HG02973 (cell line): ENCODE data around the gene GLG1.

Experiments
- ATAC-seq: cut with Tn5 transposase; IDR thresholded peaks from one replicate; pipeline ENCODE4 v1.9.1; 2021; ENCODE audit warnings: moderate library complexity; ENCODE audit not compliant: unreplicated experiment

GLG1 gene

DNA sequence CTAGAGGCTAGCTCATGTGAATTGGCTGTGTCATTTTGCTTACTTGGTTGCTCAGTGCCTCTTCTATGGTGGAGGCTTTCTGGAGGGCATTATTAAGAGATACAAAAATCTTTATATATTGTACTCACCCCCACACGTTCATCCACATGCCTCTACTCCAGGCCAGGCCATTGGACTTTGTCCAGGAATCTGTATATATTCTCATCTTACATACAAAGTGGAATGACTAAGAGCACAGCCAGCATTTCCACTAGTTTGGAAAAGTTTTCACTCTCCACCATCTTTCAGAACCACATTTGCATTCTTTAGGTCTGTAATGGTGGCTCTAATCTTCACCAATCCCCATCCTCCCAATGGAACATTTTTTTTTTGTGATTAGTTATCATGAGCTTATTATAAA lies 4.8 kb upstream of the GLG1 start:
- ATAC-seq: no peak

DNA sequence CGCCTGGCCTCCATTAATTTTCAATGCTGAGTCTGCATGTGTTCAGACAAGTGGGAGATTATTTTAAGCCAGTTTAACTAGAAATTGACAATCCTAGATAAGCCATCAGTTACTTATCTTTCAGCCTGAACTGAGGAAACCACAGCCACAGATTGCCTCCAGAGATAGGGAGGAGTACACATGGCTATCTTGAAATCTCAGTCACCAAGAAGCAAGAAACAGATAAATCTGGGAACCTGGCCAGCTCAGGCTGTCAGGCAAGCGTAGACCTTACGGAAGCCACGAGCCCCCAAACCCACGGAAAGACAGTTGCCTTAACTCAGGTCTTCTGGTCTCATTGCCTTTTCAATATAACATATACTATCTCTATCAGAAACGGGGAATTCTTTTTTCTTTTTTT lies 2.0 kb upstream of the GLG1 start:
- ATAC-seq: no peak

DNA sequence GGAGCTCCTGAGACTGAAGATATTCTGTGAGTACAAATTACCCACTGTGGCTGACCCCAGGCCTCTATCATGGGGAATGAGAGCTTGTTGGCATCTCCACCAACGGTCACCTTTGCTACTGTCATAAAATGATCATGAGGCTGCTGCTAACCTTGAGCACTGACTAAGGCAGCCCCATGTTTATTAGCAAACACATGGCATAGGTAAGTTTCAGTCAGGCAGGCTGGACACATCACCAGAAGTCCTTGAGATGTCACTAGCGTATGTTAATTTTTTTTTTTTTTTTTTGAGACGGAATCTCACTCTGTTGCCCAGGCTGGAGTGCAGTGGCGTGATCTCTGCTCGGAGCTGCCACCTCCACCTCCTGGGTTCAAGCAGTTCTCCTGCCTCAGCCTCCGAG lies 1.5 kb upstream of the GLG1 start:
- ATAC-seq: no peak

DNA sequence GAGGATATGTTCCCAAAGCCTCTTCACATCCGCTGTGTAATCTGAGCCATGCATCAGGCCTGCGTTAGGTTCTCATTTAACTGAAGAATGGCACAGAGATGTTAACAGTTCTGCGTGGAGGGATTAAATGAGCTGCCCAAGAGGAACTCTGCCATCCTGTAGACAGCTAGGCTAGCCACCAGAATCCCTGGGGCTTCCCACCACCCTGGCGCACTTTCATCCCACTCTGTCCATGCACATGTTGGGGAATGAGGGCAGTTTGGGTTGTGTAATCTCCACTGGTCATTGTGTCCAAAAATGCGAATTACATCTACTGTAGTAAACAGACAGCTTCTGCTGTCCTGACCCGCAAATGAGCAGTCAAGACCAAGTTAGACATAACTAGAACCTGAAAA lies 1.0 kb upstream of the GLG1 start:
- ATAC-seq: no peak

DNA sequence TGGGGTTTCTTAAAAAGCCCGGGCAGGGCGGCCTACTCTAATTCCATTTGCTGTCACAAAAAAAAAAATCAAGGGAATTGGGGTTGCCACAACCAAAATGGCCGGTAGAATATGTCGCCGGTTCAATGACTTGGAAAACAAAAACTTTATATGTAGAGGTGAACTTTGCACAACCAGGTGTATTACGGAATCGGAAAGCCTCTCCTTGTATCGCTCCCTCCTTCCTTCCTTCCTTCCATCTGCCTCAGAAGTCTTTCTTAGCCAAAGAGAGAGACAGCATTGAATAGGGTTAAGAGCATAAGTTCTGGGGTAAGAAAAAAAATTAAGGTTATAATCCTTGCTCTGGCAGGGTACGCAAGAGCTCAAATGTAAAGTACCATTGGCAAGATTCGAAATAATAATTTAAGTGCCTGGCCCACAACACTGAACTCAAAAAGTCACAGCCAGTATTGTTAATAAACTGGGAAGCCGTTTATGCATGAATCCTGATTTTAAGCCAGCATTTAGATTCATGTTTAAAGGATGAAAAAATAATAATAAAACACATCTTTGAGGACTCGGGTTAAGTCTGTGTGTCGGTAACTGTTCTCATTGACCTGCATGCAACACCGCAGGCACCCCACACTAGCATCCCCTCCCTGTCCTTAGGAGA lies 522 bp upstream of the GLG1 start:
- ATAC-seq: no peak

DNA sequence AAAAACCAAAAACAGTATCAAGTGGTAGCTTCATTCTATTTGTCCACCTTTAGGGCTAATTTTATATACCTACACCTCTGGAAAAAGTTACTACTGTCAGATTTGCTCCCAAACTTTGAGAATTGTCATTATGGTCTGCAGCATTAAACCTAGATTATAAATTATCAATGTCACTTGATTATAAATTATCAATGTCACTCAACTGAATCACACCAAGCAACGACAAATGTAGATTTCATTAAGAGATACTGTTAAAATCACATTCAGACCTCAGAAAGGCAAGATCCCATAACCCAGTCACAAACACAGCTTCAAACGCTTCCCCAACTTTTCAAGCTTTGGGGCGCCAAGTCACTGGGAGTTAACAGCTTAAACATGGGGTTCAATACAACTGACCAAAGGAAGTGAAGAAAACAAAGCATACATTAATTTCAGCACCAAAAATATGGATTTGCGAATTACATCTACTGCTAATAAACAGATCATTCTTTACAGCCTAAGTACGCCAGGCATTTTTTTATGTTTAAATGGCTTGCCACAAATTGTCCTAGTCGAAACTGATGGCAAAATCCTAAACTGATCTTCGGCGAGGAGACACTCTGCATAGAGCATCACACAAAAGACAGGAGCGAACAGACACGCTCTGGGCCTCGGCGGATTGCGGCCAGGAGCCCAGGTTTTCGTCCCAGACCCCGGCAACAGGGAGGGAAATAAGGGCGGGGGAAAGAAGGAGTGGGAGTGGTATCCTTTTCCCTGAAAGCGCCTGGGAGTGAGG lies 981 bp downstream of the GLG1 start:
- ATAC-seq: no peak

DNA sequence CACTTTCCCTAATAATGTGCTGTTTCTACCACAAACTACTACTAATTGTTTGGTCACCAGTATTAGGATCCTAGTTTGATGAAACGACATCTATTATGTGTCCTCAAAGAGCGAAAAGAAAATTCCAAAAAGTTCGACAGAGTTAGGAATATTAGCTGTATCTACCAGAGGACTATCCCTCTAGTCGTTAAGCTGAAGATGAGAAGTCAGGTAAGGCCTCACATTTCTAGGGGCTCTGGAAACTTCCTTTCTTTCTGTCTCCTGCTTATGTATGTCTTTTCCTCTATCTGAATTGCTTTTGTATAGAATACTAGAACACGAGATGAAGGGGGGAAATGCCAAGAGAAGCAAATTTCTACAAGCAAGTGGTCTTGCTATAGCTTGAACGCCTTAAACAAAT lies 1.6 kb downstream of the GLG1 start:
- no peak for ATAC-seq

DNA sequence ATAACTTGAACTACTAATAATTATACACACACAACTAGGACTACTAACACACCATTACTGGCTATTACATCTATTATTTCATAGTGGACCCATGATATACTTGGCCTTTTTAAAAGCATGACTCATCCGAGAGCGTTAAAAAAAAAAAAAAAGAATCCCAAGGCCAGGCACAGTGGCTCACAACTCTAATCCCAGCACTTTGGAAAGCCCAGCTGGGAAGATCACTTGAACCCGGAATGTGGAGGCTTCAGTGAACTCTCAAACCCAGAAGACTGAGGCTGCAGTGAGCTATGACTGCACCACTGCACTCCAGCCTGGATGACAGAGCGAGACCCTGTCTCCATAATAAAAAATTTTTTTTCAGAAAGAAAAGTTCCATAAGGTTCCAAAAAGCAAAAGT lies 3.1 kb downstream of the GLG1 start:
- no peak for ATAC-seq

DNA sequence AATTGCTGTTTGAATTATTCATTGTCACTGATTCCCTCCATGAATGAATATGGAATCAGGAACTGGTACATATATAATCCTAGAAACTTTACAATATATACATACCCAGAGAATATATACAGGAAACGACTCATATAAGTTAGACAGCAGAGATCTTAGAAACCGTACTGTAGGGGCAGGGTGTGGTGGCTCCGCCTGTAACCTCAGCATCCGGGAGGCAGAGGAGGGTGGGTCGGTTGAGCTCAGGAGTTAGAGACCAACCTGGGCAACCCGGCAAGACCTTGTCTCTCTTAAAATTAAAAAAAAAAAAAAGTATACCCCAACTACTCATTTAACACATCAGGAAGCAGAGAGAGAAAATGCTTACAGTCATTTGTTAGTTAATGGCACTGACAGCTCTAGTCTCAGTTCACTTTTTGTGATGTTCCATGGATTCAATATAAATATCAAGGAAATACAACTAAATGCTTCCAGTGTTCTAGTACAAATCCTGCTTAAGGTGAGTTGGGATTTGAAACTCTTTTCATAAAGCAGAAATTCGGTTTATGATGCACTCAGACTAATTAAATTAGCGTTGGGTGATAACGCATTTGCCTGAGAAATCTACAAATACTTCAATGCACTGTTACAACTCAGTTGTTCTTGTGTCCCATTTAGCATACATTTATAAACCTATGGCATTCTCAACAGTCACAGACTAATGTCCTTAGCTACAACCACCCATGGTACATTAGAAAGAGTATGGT lies 5.6 kb downstream of the GLG1 start:
- ATAC-seq: peak; percentile 74

DNA sequence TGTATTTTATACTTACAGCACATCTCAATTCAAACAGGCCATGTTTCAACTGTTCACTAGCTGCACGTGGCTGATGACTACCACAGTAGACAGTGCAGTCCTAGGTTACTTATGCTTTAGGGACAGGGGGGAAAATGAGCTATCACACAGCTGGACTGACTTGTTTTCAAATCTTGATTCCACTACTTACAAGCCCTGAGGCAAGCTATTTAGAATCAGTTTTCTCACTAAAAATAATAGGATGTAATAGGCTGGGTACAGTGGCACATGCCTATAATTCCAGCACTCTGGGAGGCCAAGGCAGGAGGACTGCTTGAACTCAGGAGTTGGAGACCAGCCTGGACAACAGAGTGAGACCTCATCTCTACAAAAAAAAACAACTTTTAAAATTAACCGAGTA lies 10.3 kb downstream of the GLG1 start:
- ATAC-seq: no peak

DNA sequence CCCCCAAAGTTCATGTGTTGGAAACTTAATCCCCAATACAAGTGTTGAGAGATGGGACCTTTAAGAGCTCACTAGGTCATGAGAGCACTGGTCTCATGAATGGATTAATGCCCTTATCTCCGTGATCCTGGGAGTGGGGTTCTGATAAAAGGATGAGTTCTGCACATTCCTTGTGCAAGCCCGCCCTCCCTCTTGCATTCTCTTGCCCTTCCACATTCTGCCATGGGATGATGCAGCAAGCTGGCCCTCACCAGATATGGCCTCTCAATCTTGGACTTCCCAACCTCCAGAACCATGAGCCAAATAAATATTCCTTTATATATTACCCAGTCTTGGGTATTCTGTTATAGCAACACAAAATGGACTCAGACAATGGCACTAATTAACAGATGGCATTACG lies 14.1 kb downstream of the GLG1 start:
- no peak for ATAC-seq

DNA sequence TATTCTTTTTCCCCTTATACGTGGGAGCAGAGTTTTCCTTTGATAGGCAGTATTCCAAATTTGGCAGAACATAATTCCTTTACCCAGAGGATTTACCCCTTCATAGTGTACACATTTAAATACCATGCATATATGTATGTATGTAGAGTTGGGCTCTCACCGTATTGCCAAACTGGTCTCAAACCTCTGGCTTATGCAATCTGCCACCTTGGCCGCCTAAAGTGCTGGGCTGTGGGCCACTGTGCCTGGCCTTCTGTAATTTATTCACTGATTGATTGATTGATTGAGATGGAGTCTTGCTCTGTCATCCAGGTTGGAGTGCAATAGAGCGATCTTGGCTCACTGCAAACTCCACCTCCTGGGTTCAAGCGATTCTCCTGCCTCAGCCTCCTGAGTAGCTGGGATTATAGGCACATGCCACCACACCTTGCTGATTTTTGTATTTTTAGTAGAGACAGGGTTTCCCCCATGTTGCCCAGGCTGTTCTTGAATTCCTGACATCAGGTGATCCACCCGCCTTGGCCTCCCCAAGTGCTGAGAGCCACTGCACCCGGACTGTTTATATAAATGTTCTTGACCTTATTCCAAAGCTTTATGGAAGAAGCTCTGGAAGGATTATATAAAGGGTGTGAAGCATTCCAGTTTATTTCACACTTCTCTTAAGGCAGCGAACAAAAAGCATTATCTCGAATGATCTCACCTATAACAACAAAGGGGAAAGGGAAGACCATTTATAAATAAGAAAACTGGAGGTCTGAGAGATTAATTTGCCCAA lies 14.9 kb downstream of the GLG1 start:
- no peak for ATAC-seq

DNA sequence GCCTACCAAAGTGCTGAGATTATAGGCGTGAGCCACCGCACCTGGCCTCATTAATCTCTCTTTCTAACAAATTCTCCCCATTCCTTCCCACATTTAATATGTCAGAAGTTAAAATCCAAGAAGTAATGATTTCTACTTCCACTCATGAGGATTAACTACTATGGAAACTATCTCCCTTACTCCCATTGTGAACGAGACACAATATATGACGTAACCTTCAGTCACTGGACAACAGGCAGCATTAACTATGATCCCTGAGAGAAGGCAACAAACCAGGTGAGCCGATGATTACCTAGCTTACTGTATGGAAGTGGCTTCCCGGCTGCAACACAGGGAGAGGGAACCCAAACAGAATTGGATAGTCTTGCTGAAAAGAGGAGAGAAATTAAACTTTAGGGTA lies 20.0 kb downstream of the GLG1 start:
- no peak for ATAC-seq

DNA sequence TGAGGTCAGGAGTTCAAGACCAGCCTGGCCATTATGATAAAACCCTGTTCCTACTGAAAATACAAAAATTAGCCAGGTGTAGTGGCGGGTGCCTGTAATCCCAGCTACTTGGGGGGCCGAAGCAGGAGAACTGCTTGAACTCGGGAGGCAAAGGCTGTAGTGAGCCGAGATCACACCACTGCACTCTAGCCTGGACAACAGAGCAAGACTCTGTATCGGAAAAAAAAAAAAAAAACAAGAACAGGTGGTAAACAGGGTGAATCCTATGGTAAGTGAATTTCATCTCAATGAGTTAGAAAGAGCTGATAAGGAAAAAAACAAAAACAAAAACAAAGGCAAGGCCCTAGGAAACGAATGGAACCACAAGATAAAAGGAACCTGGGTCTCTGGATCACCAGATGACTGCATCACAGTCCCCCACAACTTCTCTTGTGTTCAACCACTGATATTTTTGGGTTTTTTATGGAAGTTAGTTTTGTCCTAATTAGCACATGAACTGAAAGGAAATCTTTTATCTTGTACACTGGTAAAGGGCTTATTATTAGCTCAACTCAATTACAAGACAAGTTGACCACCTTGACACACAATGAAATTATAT lies 21.0 kb downstream of the GLG1 start:
- no peak for ATAC-seq

DNA sequence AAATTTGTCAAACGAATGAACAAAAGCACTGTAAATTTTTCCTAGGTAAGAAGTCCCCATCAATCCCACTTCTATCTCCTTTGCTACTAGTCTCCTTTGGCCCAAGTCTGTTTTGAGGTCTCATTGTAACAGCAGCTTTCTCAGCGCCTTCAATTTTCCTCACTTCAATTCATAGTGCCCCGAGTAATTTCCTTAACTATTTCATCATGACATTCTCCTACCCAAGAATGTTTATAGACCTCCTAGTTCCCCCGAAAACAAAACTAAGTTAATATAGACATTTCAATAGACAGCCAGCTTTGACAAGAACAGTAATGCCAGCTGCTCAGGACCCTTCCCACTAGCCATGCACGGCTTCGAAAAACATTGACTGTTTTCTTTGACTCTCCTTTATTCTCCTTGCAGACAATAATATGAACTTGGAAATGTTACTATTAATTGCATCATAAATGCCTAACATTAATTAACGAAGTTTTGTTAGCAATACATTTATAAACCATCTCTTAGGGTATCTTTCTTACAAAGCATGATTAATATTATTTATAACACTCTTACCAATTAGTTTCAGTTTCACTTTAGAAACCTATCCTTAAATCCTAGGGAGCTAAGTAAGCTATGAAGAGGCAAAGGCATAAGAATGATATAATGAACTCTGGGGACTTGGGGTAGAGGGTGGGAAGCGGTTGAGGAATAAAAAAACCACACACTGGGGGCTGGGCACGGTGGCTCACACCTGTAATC lies 22.8 kb downstream of the GLG1 start:
- no peak for ATAC-seq

DNA sequence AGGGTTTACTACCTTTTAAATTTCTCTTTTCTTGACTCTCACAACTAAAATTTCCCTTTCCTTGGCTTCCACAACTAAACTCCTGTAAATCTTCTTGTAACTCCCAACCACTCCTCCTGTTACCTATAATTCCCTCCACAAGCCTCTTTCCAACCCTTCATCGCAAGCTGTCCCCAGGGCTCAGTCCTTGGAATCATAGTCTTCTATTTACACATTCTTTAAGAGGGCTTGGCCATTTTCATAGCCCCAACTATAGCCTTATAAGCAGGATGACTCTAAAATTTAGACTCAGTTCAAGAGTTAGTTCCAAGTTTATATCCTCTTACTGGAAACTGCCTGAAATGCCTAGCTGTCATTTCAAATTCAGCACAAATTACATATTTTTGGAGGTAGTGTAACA lies 23.9 kb downstream of the GLG1 start:
- no peak for ATAC-seq

DNA sequence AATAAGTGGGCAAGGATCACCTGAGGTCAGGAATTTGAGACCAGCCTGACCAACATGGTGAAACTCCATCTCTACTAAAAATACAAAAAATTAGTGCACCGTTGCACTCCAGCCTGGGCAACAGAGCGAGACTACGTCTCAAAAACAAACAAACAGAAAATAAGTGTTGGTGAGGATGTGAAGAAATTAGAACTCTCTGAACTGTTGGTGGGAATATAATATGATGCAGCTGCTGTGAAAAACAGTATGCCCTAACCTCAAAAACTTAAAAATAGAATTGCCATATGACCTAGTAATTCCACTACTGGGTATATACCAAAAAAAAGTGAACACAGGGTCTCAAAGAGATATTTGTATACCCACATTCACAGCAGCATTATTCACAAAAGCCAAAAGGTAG lies 26.1 kb downstream of the GLG1 start:
- no peak for ATAC-seq

DNA sequence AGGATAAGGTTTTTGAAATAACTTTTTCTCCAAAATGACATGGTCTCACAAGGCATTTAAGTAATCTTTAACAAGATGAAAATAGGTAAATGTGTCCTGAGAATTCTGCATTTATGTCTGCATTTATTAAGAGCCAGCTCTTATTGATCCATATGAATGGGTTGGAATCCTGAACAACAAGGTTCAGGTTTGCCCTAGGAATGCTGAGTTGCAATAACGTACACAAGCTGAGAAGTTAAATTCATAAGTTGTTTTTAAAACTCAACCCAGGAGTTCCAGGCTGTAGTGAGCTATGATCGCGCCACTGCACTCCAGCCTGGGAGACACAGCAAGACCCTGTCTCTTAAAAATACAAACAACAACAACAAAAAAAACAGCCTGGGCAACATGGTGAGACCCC lies 28.1 kb downstream of the GLG1 start:
- no peak for ATAC-seq

DNA sequence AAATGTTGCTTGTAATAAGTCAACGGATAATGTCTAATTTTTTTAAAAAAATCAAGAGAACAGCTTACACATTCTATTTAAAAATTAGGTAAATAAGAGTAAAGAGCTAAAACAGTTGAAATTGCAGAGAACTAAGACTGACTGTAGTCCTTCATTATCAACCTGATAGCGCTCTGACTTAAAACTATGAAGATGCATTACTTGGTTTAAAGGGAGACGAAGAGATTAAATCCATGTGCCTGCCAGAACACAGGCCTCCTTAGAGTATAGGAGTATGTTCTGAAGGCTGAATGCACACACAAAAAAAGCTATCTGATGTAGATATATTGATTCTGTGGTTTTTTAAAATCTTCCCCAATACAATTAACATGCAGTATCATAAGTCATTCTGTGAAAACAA lies 28.5 kb downstream of the GLG1 start:
- ATAC-seq: no peak

DNA sequence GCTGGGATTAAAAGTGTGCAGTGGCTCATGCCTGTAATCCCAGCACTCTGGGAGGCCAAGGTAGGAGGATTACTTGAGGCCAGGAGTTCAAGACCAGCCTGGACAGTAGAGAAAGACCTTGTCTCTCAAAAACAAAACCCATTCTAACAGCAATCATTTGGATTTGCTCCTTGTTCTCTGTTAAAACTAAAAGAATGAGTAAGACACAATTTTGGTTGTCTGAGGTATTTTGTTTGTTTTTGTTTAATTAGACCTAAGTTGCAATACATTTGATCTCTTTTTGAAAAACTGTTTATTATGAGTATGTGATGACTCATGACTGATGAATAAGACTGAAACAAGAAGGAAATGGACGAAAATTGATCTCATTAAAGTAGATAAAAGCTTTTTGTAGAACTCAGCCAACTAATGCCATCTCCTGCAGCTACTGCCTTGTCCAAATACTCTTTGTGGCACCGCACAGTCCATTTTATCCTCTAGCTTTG lies 29.0 kb downstream of the GLG1 start:
- ATAC-seq: no peak
